ENCODE data around the gene ZNF804A. TPM values are rescaled to one million over a fixed set of nuclear protein-coding genes. Genes with fewer than 3 reads are reported as not detected.

ZNF804A gene
- total RNA-seq, 4 donors from 2014 or later, result 0.05 to 0.10 TPM; not detected in 2

DNA sequence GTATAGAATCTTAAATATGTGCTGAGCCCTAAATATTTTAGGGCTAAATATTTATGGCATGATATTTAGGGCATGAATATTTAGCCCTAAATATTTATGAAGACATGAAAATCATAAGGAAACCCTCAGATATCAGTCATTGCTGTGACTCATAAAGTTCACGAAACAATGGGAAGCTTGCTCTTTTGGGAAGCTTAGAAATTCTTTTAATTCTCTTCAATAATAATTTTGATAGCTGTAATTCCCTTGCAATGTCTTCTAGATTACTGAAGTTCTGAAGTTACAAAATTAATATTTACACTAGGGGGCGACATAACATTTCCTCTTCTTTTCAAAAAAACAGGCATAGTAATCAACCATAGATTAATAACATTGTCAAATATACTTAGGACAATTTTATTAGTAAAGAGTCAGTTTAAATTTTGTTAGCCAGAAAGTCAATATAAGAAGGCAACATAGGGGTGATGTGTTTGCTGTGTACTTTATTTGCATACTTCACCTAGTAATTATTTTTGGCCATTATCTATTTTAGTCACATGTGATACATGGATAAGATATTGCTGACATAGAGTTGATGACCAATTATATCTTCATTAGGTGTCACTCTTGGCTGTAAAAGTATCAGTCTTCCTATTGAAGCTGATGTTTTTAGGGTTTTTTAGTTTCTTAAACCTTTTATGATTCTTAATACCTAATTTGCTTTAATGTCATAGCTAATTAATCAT lies 13.2 kb downstream of the ZNF804A start:
- intact Hi-C loops (cut with DNase I; ENCODE audit: low total_unique reads), result no loop called here
- 22 to 29% methylated on average over 2 of the region's 2 CpGs for WGBS, 2 donors

DNA sequence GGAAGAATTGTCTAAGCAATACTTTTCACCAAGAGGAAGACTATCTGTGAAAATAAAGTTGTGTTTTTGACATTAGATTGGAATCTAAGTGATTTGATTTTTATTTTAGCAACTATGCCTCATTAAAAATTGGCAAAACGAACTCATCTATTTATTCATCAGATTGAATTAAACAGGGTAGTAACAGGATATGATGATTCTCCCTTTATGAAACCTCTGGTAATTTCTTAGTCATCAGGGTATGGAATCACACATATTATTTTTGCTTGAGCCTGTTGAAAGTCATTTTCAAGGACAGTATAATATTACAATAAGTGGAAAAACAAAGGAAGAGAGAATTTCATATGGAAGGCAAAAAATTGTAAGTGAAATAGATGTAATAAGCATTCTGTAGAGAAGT lies 22.0 kb downstream of the ZNF804A start:
- intact Hi-C loops (cut with DNase I; ENCODE audit: low total_unique reads), result no loop called here
- H3K4me3 ChIP-seq (ENCODE audit: low read depth, poor library complexity, severe bottlenecking), result no peak overlapping the region
- TF ChIP-seq, protein P1, sequence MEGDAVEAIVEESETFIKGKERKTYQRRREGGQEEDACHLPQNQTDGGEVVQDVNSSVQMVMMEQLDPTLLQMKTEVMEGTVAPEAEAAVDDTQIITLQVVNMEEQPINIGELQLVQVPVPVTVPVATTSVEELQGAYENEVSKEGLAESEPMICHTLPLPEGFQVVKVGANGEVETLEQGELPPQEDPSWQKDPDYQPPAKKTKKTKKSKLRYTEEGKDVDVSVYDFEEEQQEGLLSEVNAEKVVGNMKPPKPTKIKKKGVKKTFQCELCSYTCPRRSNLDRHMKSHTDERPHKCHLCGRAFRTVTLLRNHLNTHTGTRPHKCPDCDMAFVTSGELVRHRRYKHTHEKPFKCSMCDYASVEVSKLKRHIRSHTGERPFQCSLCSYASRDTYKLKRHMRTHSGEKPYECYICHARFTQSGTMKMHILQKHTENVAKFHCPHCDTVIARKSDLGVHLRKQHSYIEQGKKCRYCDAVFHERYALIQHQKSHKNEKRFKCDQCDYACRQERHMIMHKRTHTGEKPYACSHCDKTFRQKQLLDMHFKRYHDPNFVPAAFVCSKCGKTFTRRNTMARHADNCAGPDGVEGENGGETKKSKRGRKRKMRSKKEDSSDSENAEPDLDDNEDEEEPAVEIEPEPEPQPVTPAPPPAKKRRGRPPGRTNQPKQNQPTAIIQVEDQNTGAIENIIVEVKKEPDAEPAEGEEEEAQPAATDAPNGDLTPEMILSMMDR (IDR thresholded peaks at IDR 0.05), result no peak
- TF ChIP-seq POLR2A (IDR thresholded peaks at IDR 0.05), result no peak
- WGBS, 2 donors, result 29 to 32% methylated on average over 1 of the region's 1 CpG
- no peak for DNase-seq (ENCODE audit: low spot score in 2 of 2)

More for the DNA sequence above, 13.2 kb downstream of the ZNF804A start:
- no peak for DNase-seq (ENCODE audit: low spot score in 2 of 2)
- TF ChIP-seq POLR2A (IDR thresholded peaks at IDR 0.05), result no peak
- TF ChIP-seq, protein P1 (IDR thresholded peaks at IDR 0.05), result no peak
- no peak overlapping the region for H3K4me3 ChIP-seq (ENCODE audit: low read depth, poor library complexity, severe bottlenecking)

DNA sequence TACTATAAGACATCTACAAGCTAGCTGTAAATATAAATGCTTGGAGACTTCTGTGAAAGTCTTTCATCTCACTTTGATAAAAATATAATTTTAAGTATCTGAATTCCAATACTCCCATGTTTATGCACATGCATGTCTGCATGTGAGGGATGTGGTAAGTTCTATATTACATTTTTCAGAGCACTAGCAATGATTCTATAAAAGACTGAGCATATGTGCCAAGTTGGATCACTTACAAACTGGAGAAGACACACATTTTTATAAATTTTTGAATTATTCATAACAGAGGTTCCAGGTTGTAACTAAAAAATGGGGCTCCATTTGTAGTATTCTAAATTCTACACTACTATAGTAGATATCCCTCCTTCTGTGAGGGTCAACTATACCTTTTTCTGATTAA lies 26.0 kb downstream of the ZNF804A start:
- TF ChIP-seq, protein P1 (IDR thresholded peaks at IDR 0.05), result no peak
- no peak for TF ChIP-seq POLR2A (IDR thresholded peaks at IDR 0.05)
- intact Hi-C loops (cut with DNase I; ENCODE audit: low total_unique reads), result no loop called here
- no peak overlapping the region for H3K4me3 ChIP-seq (ENCODE audit: low read depth, poor library complexity, severe bottlenecking)
- DNase-seq (ENCODE audit: low spot score in 2 of 2), result no peak

DNA sequence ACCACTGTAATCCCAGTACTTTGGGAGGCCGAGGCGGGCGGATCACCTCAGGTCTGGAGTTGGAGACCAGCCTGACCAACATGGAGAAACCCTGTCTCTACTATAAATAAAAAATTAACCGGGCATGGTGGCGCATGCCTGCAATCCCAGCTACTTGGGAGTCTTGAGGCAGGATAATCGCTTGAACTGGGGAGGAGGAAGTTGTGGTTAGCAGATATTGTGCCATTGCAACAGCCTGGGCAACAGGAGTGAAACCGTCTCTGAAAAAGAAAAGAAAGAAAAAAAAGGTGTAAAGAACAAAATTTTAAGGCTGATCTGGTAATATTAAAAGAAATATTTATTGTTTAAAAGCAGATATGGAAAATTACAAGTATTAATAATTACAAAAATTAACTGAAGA lies 29.7 kb downstream of the ZNF804A start:
- TF ChIP-seq POLR2A (IDR thresholded peaks at IDR 0.05), result no peak
- TF ChIP-seq, protein P1 (IDR thresholded peaks at IDR 0.05), result no peak
- intact Hi-C loops (cut with DNase I; ENCODE audit: low total_unique reads), result no loop called here
- WGBS, 2 donors, result 87% methylated on average over 7 of the region's 7 CpGs
- DNase-seq (ENCODE audit: low spot score in 2 of 2), result no peak
- no peak overlapping the region for H3K4me3 ChIP-seq (ENCODE audit: low read depth, poor library complexity, severe bottlenecking)

DNA sequence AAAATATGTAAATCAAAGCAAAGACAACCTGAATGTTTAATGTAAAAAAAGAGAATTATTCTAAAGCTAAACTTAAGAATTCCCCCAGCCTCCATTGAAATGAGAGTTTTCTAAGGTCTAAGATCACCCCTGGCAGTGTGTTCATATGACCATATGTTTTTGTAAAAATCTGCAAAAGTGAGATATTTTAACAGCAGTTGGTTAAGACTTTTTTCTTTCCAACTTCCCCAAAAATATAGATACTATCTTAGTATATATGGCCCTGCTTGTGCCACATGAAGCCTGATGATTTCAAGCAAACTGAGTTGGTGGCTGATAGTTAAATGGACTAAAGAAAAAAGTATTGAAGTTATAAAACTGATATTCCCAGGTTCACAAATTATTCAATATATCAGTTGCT lies 35.4 kb downstream of the ZNF804A start:
- DNase-seq (ENCODE audit: low spot score in 2 of 2), result no peak
- H3K4me3 ChIP-seq (ENCODE audit: low read depth, poor library complexity, severe bottlenecking), result no peak overlapping the region
- no peak for TF ChIP-seq POLR2A (IDR thresholded peaks at IDR 0.05)
- TF ChIP-seq, protein P1 (IDR thresholded peaks at IDR 0.05), result no peak
- intact Hi-C loops (cut with DNase I; ENCODE audit: low total_unique reads), result no loop called here

DNA sequence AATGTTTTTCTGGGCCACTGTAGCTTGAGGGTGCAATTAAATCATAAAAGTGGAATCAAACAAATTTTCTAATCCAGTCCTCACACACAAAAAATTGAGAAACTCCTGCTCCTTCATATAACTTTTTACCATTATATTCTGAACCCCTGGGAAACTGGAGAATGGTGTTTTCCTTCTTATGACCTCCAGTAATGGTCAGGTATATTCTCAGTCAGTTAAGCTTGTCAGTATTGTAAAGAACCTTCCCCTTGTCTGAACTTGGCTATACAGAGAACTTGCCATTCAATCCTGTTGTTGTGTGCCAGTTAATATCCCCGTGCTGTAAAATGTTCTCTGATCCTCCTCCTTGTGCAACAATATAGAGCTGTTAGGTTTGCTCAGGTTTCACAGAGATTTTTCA lies 39.5 kb downstream of the ZNF804A start:
- intact Hi-C loops (cut with DNase I; ENCODE audit: low total_unique reads), result loop anchor here (5.0 kb wide), 1 partner anchor 310 kb away; no protein-coding TSS in a partner anchor
- WGBS, 2 donors, result 26 to 29% methylated on average over 1 of the region's 1 CpG
- TF ChIP-seq POLR2A (IDR thresholded peaks at IDR 0.05), result no peak
- TF ChIP-seq, protein P1 (IDR thresholded peaks at IDR 0.05), result no peak
- no peak overlapping the region for H3K4me3 ChIP-seq (ENCODE audit: low read depth, poor library complexity, severe bottlenecking)
- no peak for DNase-seq (ENCODE audit: low spot score in 2 of 2)

Data from lower leg skin (tissue), 4 donors.